Suprapubic skin (tissue), 4 donors: Measurements from ENCODE around the gene RALA. TPM values are rescaled to one million over a fixed set of nuclear protein-coding genes. Genes with fewer than 3 reads are reported as not detected.

Experiments used
- DNase-seq, 2 donors: peaks; one replicate each; pipeline ENCODE4 v3.0.0-alpha.2; 2019; ENCODE audit warnings: low spot score in 2 of 2
- H3K27ac ChIP-seq: fragments of 200-600 bp; sonication (generic); one replicate; pipeline ENCODE4 v1.5.1; 2019
- H3K27me3 ChIP-seq: fragments of 200-600 bp; sonication (generic); one replicate; pipeline ENCODE4 v1.5.1; 2019
- H3K36me3 ChIP-seq: fragments of 200-600 bp; sonication (generic); one replicate; pipeline ENCODE4 v1.5.1; 2019
- H3K4me1 ChIP-seq: fragments of 200-600 bp; sonication (generic); one replicate; pipeline ENCODE4 v1.5.1; 2019
- H3K4me3 ChIP-seq: fragments of 200-600 bp; sonication (generic); one replicate; pipeline ENCODE4 v1.5.1; 2019; ENCODE audit warnings: mild to moderate bottlenecking
- H3K9me3 ChIP-seq: fragments of 200-600 bp; sonication (generic); one replicate; pipeline ENCODE4 v1.5.1; 2019
- EP300 ChIP-seq: sonication (generic); formaldehyde crosslinking; IDR thresholded peaks from one replicate; pipeline ENCODE4 v1.6.1; 2017; ENCODE audit warnings: antibody characterized with exemption
- POLR2A ChIP-seq, 2 donors: fragments of 450-650 bp; IDR thresholded peaks; one replicate each; pipeline ENCODE4 v1.6.1; 2017; ENCODE audit warnings: antibody characterized with exemption in 2 of 2, mild to moderate bottlenecking in 2 of 2, moderate library complexity in 2 of 2
- POLR2AphosphoS5 ChIP-seq, 3 donors: sonication (generic); formaldehyde crosslinking; IDR thresholded peaks; one replicate each; pipeline ENCODE4 v1.6.1; 2017; ENCODE audit warnings: antibody characterized with exemption in 3 of 3
- WGBS: methylation state at CpG from one replicate; pipeline ENCODE4 v1.1.5; 2018; 5-methylcytosine and 5-hydroxymethylcytosine counted together
- total RNA-seq, 4 donors: library from RNA; depleted of rRNA; stranded (reverse); fragments of >200 nt; gene quantifications; one replicate each; pipeline ENCODE4 v1.1.0, GENCODE V29; 2016
- TF ChIP-seq, protein P1 (sequence below), 2 donors: fragments of 200-600 bp in 1 of 2; fragments of 450-650 bp in 1 of 2; sonication (generic) in 1 of 2; IDR thresholded peaks; one replicate each; pipeline ENCODE4 v1.5.1; 2016 to 2019; ENCODE audit warnings: antibody characterized with exemption in 2 of 2, mild to moderate bottlenecking in 1 of 2, moderate library complexity in 1 of 2

The RALA gene
- total RNA-seq, 4 donors from 2014 or later, result 15.5 to 24.1 (median 15.9) TPM

DNA sequence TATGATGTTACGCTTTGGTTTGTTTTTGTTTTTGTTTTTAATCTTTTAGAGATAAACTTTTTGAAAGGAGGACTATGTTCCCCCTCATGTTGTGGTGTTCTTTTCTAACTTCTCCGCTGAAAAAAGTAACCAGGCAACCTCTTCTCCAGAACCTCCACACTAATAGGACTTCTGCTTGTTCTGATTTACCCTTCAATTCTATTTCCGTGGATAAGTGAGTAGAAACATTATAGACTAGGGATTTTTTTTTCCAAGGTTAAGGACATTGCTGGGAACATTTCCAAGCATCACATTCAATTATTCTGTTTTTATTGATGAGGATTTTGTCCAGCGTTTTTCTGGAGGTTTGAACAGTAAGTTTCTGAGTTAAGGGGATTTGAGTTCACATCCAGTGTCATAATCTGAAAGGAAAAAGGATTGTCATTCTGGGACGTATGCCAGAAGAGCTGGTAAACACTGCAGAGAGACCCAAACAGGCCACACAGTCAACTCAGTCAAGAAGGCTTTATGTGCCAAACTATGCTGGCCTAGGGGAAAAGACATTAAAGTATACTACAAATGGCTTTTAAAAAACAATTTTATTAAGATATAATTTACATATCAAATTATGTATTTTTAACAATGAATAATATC lies 28.3 kb upstream of the RALA start:
- WGBS, result 48% methylated on average over 5 of the region's 5 CpGs
- no peaks in the 10 kb centered on the region for H3K36me3 ChIP-seq
- no peak for DNase-seq

DNA sequence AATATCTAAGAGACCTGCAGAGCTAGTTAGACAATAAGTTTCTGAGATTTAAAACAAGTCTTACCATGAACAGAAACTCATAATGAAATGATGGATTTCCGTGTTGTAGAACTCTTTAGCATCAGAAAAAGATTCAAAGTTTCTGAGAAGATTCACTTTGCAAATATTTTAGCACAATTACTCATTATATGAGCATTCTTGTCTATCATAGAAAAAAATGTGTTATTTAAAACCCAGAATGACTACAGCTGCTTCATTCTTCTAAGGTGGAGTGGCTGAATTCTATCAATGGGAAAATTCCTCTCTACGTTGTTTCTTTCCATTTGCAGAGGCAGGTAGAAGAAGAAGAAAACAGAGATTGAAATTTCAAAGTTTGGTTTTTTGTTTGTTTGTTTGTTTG lies 21.0 kb upstream of the RALA start:
- Histone ChIP-seq H3K4me3 (no peak overlapping the region), H3K27ac (no peak overlapping the region), H3K27me3 (no peaks in the 10 kb centered on the region), H3K4me1 (no peaks in the 10 kb centered on the region), H3K36me3 (no peaks in the 10 kb centered on the region), H3K9me3 (no peaks in the 10 kb centered on the region)
- 50% methylated on average over 2 of the region's 2 CpGs for WGBS
- no peak for DNase-seq
- TF ChIP-seq EP300, result no peak
- TF ChIP-seq, protein P1, sequence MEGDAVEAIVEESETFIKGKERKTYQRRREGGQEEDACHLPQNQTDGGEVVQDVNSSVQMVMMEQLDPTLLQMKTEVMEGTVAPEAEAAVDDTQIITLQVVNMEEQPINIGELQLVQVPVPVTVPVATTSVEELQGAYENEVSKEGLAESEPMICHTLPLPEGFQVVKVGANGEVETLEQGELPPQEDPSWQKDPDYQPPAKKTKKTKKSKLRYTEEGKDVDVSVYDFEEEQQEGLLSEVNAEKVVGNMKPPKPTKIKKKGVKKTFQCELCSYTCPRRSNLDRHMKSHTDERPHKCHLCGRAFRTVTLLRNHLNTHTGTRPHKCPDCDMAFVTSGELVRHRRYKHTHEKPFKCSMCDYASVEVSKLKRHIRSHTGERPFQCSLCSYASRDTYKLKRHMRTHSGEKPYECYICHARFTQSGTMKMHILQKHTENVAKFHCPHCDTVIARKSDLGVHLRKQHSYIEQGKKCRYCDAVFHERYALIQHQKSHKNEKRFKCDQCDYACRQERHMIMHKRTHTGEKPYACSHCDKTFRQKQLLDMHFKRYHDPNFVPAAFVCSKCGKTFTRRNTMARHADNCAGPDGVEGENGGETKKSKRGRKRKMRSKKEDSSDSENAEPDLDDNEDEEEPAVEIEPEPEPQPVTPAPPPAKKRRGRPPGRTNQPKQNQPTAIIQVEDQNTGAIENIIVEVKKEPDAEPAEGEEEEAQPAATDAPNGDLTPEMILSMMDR (IDR thresholded peaks at IDR 0.05), result no peak
- no peak for TF ChIP-seq POLR2A (IDR thresholded peaks at IDR 0.05)
- TF ChIP-seq POLR2AphosphoS5 (IDR thresholded peaks at IDR 0.05), result no peak

More for the DNA sequence above, 28.3 kb upstream of the RALA start:
- TF ChIP-seq POLR2A (IDR thresholded peaks at IDR 0.05), result no peak
- Histone ChIP-seq H3K27me3 (no peaks in the 10 kb centered on the region), H3K4me1 (no peaks in the 10 kb centered on the region), H3K4me3 (no peak overlapping the region), H3K27ac (no peak overlapping the region), H3K9me3 (no peaks in the 10 kb centered on the region)

DNA sequence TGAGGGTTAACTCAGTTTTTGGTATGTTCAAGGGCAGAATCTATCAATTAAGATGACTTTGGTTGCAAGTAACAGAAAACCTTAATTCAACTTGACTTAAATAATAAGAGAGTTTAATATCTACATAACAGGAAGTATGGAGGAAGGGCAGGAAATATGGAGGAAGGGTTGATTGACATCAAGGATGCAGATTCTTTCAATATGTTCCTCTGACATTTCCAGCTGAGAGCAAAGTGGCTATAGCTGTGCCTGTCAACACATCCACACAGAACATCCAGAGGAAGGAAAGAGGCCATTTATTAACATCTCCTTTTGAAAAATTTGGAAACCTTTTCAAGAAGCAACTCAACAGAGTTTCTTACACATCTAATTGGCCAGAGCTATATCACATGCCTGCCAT lies 19.4 kb upstream of the RALA start:
- Histone ChIP-seq H3K4me3 (no peak overlapping the region), H3K36me3 (no peaks in the 10 kb centered on the region), H3K27ac (no peak overlapping the region), H3K4me1 (peaks cover 1% of the 10 kb centered on the region), H3K9me3 (no peaks in the 10 kb centered on the region), H3K27me3 (no peaks in the 10 kb centered on the region)
- DNase-seq, result no peak
- TF ChIP-seq, protein P1 (IDR thresholded peaks at IDR 0.05), result no peak
- TF ChIP-seq POLR2AphosphoS5 (IDR thresholded peaks at IDR 0.05) (no peak), EP300 (no peak), POLR2A (IDR thresholded peaks at IDR 0.05) (no peak)

DNA sequence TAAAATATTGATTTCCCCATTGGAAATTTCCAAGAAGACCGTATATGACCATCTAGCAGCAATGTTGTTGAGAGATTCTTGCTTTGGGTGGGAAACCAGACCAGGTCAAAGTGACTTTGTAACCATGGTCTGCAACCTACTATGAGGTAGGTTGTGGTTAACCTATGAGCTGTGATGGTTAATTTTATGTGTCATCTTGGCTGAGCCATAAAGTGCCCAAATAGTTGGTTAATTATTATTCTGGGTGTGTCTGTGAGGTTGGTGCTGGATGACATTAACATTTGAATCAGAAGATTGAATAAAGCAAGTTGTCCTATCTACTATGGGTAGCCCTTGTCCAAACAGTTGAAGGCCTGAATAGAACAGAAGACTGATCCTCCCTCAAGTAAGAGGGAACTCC lies 18.3 kb upstream of the RALA start:
- H3K4me1 ChIP-seq, result peaks cover 11% of the 10 kb centered on the region
- H3K27me3 ChIP-seq, result no peaks in the 10 kb centered on the region
- no peak for TF ChIP-seq POLR2AphosphoS5 (IDR thresholded peaks at IDR 0.05)
- no peak for TF ChIP-seq POLR2A (IDR thresholded peaks at IDR 0.05)
- TF ChIP-seq EP300, result no peak
- TF ChIP-seq, protein P1 (IDR thresholded peaks at IDR 0.05), result no peak
- no peaks in the 10 kb centered on the region for H3K36me3 ChIP-seq
- no peak overlapping the region for H3K27ac ChIP-seq
- 96% methylated on average over 1 of the region's 1 CpG for WGBS
- no peaks in the 10 kb centered on the region for H3K9me3 ChIP-seq
- DNase-seq, result no peak
- no peak overlapping the region for H3K4me3 ChIP-seq

DNA sequence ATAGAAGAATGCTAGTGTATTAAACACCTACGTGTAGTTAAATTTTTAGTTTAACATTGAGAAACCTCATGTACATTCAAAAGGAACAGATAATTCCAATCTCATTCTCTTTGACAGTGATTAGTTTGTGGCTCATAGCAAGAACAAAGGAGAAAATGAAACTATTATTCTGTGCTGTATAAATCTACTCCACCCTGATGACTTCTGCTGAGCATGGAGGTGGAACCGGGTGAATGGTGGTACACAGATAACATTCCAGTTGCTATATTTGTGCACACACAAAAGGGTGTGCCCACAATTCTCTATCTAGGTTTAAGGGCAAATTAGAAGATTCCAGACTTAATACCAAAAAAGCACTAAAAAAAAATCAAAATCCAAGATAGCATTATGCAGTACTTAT lies 17.0 kb upstream of the RALA start:
- H3K27me3 ChIP-seq, result no peaks in the 10 kb centered on the region
- WGBS, result 77% methylated on average over 2 of the region's 2 CpGs

More for the DNA sequence above, 17.0 kb upstream of the RALA start:
- Histone ChIP-seq H3K36me3 (no peaks in the 10 kb centered on the region), H3K27ac (no peak overlapping the region), H3K4me3 (no peak overlapping the region), H3K9me3 (no peaks in the 10 kb centered on the region), H3K4me1 (peaks cover 11% of the 10 kb centered on the region)
- DNase-seq, result no peak
- TF ChIP-seq POLR2A (IDR thresholded peaks at IDR 0.05), result no peak
- no peak for TF ChIP-seq POLR2AphosphoS5 (IDR thresholded peaks at IDR 0.05)
- TF ChIP-seq, protein P1 (IDR thresholded peaks at IDR 0.05), result no peak
- TF ChIP-seq EP300, result no peak
